ENCODE data around the gene TST. TPM values are rescaled to one million over a fixed set of nuclear protein-coding genes. Genes with fewer than 3 reads are reported as not detected.

Gene TST
- total RNA-seq, 1 donor from 2014 or later, result 20.5 TPM

DNA sequence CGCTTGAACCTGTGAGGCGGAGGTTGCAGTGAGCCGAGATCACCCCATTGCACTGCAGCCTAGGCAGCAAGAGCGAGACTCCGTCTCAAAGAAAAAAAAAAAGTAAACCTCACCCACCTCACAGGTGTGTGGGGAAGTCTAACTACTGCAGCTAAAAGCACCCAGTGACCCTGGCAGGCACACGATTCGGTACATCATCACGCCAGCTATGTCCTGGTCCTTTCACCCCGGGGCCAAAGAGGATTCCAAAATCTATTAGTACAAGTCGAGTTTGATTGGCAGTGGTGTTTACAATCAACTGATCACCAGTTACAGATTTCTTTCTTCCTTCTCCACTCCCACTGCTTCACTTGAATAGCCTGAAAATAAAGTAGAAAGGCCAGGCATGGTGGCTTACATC is 6.3 kb downstream of the TST start:
- Mint-ChIP-seq H3K4me1 (ENCODE audit: unreplicated experiment) (peaks cover 13% of the 10 kb centered on the region), H3K4me3 (ENCODE audit: unreplicated experiment) (no peak overlapping the region), H3K27me3 (ENCODE audit: unreplicated experiment) (peaks cover 8% of the 10 kb centered on the region), H3K27ac (ENCODE audit: unreplicated experiment) (no peak overlapping the region), H3K9me3 (ENCODE audit: unreplicated experiment) (no peaks in the 10 kb centered on the region), H3K36me3 (ENCODE audit: unreplicated experiment) (no peaks in the 10 kb centered on the region)
- DNase-seq (ENCODE audit: extremely low spot score, unreplicated experiment), result no peak
- TF ChIP-seq, protein P1, sequence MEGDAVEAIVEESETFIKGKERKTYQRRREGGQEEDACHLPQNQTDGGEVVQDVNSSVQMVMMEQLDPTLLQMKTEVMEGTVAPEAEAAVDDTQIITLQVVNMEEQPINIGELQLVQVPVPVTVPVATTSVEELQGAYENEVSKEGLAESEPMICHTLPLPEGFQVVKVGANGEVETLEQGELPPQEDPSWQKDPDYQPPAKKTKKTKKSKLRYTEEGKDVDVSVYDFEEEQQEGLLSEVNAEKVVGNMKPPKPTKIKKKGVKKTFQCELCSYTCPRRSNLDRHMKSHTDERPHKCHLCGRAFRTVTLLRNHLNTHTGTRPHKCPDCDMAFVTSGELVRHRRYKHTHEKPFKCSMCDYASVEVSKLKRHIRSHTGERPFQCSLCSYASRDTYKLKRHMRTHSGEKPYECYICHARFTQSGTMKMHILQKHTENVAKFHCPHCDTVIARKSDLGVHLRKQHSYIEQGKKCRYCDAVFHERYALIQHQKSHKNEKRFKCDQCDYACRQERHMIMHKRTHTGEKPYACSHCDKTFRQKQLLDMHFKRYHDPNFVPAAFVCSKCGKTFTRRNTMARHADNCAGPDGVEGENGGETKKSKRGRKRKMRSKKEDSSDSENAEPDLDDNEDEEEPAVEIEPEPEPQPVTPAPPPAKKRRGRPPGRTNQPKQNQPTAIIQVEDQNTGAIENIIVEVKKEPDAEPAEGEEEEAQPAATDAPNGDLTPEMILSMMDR (IDR thresholded peaks at IDR 0.05), result no peak

DNA sequence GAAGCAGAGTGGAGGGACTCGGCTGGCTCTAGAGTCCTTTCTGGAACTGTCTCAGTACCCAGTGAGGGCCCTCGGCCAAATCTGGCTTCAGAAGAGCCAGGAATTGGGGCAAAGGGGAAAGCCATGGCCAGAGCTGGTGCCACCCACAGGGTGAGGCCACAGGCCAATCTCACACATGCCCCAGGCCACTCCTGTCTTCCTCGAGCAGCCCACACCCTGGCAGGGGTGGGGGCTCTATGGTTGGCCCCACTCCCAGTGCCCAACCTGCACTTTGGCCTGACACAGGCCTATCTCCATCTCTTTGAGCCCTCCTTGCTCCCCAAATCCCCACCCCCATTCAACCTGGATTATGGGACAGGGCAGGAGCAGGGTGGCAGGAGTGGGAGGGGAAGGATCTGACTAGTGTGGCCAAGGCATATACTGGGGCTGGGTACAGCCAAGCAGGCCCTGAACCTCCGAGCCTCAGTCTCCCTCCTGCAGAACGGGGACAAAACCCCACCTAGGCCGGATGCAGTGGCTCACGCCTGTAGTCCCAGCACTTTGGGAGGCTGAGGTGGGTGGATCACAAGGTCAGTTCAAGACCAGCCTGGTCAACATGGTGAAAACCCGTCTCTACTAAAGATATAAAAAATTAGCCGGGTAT is 6.9 kb downstream of the TST start:
- Mint-ChIP-seq H3K4me3 (ENCODE audit: unreplicated experiment) (no peak overlapping the region), H3K27me3 (ENCODE audit: unreplicated experiment) (peaks cover 11% of the 10 kb centered on the region)
- DNase-seq (ENCODE audit: extremely low spot score, unreplicated experiment), result no peak

DNA sequence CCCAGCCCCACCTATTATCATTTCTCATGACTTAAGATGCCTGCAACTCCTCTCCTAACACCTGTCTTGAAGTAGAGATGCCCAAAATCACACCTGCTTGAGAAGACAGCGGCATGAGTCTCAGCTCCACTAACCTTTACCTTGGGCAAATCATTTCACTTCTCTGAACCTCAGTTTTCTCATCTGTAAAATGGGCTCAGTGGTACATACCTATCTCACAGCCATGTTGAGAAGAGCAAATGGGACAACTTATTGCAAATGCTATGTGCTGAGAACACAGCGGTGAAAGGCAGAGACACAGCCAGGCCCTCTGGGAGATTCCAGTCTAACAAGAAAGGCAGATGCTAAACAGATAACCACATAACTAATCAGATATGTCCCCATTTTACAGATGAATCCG is 7.8 kb downstream of the TST start:
- Mint-ChIP-seq H3K36me3 (ENCODE audit: unreplicated experiment) (no peaks in the 10 kb centered on the region), H3K27me3 (ENCODE audit: unreplicated experiment) (peaks cover 20% of the 10 kb centered on the region), H3K4me1 (ENCODE audit: unreplicated experiment) (peaks cover 6% of the 10 kb centered on the region), H3K27ac (ENCODE audit: unreplicated experiment) (no peak overlapping the region), H3K9me3 (ENCODE audit: unreplicated experiment) (no peaks in the 10 kb centered on the region), H3K4me3 (ENCODE audit: unreplicated experiment) (no peak overlapping the region)
- TF ChIP-seq, protein P1 (IDR thresholded peaks at IDR 0.05), result no peak
- no peak for DNase-seq (ENCODE audit: extremely low spot score, unreplicated experiment)

More for the DNA sequence above, 6.9 kb downstream of the TST start:
- H3K9me3 Mint-ChIP-seq (ENCODE audit: unreplicated experiment), result no peaks in the 10 kb centered on the region
- peaks cover 8% of the 10 kb centered on the region for H3K4me1 Mint-ChIP-seq (ENCODE audit: unreplicated experiment)
- H3K36me3 Mint-ChIP-seq (ENCODE audit: unreplicated experiment), result no peaks in the 10 kb centered on the region
- TF ChIP-seq, protein P1 (IDR thresholded peaks at IDR 0.05), result no peak
- no peak overlapping the region for H3K27ac Mint-ChIP-seq (ENCODE audit: unreplicated experiment)

DNA sequence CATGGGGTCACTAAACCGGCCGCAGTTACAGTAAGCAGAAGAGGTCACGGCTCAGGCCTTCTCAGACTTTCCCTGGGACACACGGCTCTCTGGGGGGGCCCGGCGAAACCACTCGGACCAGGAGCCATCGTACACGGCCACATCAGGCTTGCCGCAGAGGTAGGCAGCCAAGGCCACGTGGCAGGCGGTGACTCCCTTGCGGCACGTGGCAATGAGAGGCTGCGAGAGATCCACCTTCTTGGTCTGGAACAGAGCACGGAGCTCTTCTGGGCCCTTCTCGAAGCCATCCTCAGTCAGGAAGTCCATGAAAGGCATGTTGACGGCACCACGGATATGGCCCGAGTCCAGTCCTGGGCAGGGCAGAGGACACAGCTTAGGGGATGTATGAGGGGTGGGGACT is 8.3 kb downstream of the TST start:
- Mint-ChIP-seq H3K36me3 (ENCODE audit: unreplicated experiment) (no peaks in the 10 kb centered on the region), H3K9me3 (ENCODE audit: unreplicated experiment) (no peaks in the 10 kb centered on the region), H3K27ac (ENCODE audit: unreplicated experiment) (no peak overlapping the region), H3K27me3 (ENCODE audit: unreplicated experiment) (peaks cover 24% of the 10 kb centered on the region), H3K4me1 (ENCODE audit: unreplicated experiment) (peaks cover 6% of the 10 kb centered on the region), H3K4me3 (ENCODE audit: unreplicated experiment) (no peak overlapping the region)
- DNase-seq (ENCODE audit: extremely low spot score, unreplicated experiment), result no peak
- TF ChIP-seq, protein P1 (IDR thresholded peaks at IDR 0.05), result no peak

DNA sequence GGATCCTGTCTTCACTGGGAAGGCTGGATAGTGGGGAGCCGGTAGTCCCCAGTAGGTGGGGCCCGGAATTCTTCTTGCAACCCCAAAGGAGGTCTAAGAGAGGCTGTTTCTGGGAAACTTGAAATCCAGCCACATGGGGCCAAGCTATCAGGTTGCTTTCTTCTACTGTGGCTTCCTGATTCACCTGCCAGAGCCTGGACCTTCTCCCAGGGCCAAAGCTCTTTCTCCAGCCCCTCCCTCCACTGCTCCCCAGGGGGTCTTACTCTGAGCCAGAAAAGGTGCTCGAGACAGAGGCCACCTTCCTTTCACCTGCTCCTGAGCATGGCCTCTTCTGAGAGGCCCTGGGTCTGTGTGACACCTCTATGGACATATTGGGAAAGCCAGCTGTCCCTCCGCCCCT is 9.1 kb downstream of the TST start:
- Mint-ChIP-seq H3K36me3 (ENCODE audit: unreplicated experiment) (no peaks in the 10 kb centered on the region), H3K4me1 (ENCODE audit: unreplicated experiment) (peaks cover 4% of the 10 kb centered on the region), H3K27ac (ENCODE audit: unreplicated experiment) (no peak overlapping the region), H3K4me3 (ENCODE audit: unreplicated experiment) (no peak overlapping the region), H3K9me3 (ENCODE audit: unreplicated experiment) (no peaks in the 10 kb centered on the region), H3K27me3 (ENCODE audit: unreplicated experiment) (peaks cover 32% of the 10 kb centered on the region)
- TF ChIP-seq, protein P1 (IDR thresholded peaks at IDR 0.05), result no peak
- no peak for DNase-seq (ENCODE audit: extremely low spot score, unreplicated experiment)

Data from osteocyte (in vitro differentiated cells).